OCI-LY7 (cell line): ENCODE measurements around the gene KLHL17. TPM values are rescaled to one million over a fixed set of nuclear protein-coding genes. Genes with fewer than 3 reads are reported as not detected.
A peak's percentile ranks its signal among the peaks of the same experiment; 100 is the strongest.

ENCODE experiments used
- BruUV-seq: library from RNA; stranded (reverse); fragments of 400-500 nt; replicated peaks from 2 replicates; lab custom pipeline; 2021; lab: Mats Ljungman, UMichigan
- CTCF ChIA-PET: fragments of 300-600 bp; sonication (Branson Sonifier 250); formaldehyde crosslinking; loops from one replicate; lab custom pipeline; 2022; ENCODE audit warnings: antibody characterized with exemption; ENCODE audit not compliant: unreplicated experiment; lab: Charles Lee
- POLR2A ChIA-PET: fragments of 300-600 bp; sonication (Branson Sonifier 250); formaldehyde crosslinking; loops from one replicate; lab custom pipeline; 2022; ENCODE audit warnings: antibody characterized with exemption; lab: Charles Lee
- DNase-seq: peaks from one replicate; pipeline ENCODE4 v3.0.0-alpha.2; 2015; ENCODE audit warnings: low spot score
- H2AFZ ChIP-seq: fragments of 200-600 bp; sonication (generic), shearing (Covaris generic); 2 replicates; pipeline ENCODE4 v1.6.1; 2014; ENCODE audit warnings: mild to moderate bottlenecking, antibody characterized with exemption, low read length, moderate library complexity
- H3K27ac ChIP-seq: fragments of 200-600 bp; sonication (generic); 2 replicates; pipeline ENCODE4 v1.5.1; 2014; ENCODE audit warnings: mixed run types, low read depth, mild to moderate bottlenecking, moderate library complexity, low read length, inconsistent platforms; ENCODE audit not compliant: poor library complexity, severe bottlenecking
- H3K36me3 ChIP-seq: fragments of 200-600 bp; sonication (generic); 2 replicates; pipeline ENCODE4 v1.6.1; 2014; ENCODE audit warnings: mild to moderate bottlenecking, antibody characterized with exemption, low read length, moderate library complexity, mixed read lengths; ENCODE audit not compliant: insufficient read depth
- H3K4me1 ChIP-seq: fragments of 200-600 bp; sonication (generic); 2 replicates; pipeline ENCODE4 v1.5.1; 2014; ENCODE audit warnings: mild to moderate bottlenecking, low read length; ENCODE audit not compliant: insufficient read depth, poor library complexity, severe bottlenecking
- H3K4me2 ChIP-seq: fragments of 200-600 bp; sonication (generic); 2 replicates; pipeline ENCODE4 v1.6.1; 2014; ENCODE audit warnings: mild to moderate bottlenecking, low read length
- H3K4me3 ChIP-seq: fragments of 200-600 bp; sonication (generic); 2 replicates; pipeline ENCODE4 v1.5.1; 2014; ENCODE audit warnings: mild to moderate bottlenecking, low read depth, low read length; ENCODE audit not compliant: poor library complexity, severe bottlenecking
- H3K79me2 ChIP-seq: fragments of 200-600 bp; sonication (generic); 2 replicates; pipeline ENCODE4 v1.6.1; 2016; ENCODE audit warnings: low read depth, mild to moderate bottlenecking, low read length, moderate library complexity, mixed read lengths; ENCODE audit not compliant: insufficient read depth
- H3K9me2 ChIP-seq: fragments of 200-600 bp; sonication (generic); 2 replicates; pipeline ENCODE4 v1.6.1; 2016; ENCODE audit warnings: mild to moderate bottlenecking, low read length, mixed read lengths; ENCODE audit not compliant: insufficient read depth
- H3K9me3 ChIP-seq: fragments of 200-600 bp; sonication (generic); 2 replicates; pipeline ENCODE4 v1.6.1; 2014; ENCODE audit warnings: mild to moderate bottlenecking, mixed run types, low read length, mixed read lengths
- H4K20me1 ChIP-seq: fragments of 200-600 bp; sonication (generic); 2 replicates; pipeline ENCODE4 v1.6.1; 2014; ENCODE audit warnings: mild to moderate bottlenecking, antibody characterized with exemption, low read length, moderate library complexity, mixed read lengths; ENCODE audit not compliant: insufficient read depth
- EZH2phosphoT487 ChIP-seq: fragments of 200-600 bp; sonication (generic); IDR thresholded peaks from 2 replicates; pipeline ENCODE4 v1.6.1; 2018; ENCODE audit warnings: low read depth, borderline replicate concordance, mild to moderate bottlenecking, mixed run types, antibody characterized with exemption, low read length, moderate library complexity, mixed read lengths
- intact Hi-C: fragments of 100-400 bp; cut with micrococcal nuclease; formaldehyde crosslinking; loops from one replicate; pipeline ENCODE4 v1.10.0; 2022; ENCODE audit not compliant: unreplicated experiment
- total RNA-seq, 2 experiments: library from RNA; depleted of rRNA in 1 of 2; stranded (reverse); fragments of >200 nt in 1 of 2; shearing (Covaris generic) in 1 of 2; gene quantifications; 2 replicates each; pipeline ENCODE4 v1.2.3, GENCODE V29; 2014 to 2022
- TF ChIP-seq, protein P1 (sequence below): fragments of 200-600 bp; sonication (generic); conservative IDR thresholded peaks from 2 replicates; pipeline ENCODE4 v1.5.1; 2014; ENCODE audit warnings: mild to moderate bottlenecking, antibody characterized with exemption, low read length, moderate library complexity, mixed read lengths

Gene KLHL17
- total RNA-seq, 2 experiments from 2014 or later = 21.7 to 23.3 TPM

DNA sequence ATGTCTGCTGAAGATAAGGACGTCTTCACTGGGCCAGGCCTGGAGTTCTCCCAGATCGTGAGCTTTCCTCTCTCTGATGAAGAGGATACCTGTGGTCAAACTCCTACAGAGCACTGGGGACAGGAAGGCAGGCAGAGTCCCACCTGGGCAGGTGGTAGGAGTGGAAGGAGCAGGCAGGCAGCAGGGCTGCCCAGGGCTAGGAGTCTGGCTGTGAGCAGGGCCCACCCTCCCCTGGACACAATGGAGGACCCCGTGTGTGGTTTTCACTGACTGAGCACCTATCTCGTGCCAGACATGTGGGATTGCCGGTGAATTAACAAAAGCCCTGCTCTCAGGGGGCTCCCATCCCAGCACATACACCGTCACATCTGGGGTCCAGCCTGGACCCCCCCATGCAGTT lies 41.5 kb upstream of the KLHL17 start:
- POLR2A ChIA-PET = no interaction called here
- peaks cover 26% of the 10 kb centered on the region for H3K4me1 ChIP-seq
- DNase-seq = no peak
- H3K9me2 ChIP-seq = no peaks in the 10 kb centered on the region
- H3K79me2 ChIP-seq = no peaks in the 10 kb centered on the region
- intact Hi-C loops = no loop called here
- H3K4me2 ChIP-seq = no peak overlapping the region
- no peaks in the 10 kb centered on the region for H3K9me3 ChIP-seq
- CTCF ChIA-PET = no interaction called here
- H3K36me3 ChIP-seq = no peaks in the 10 kb centered on the region
- no peak overlapping the region for H3K27ac ChIP-seq
- no peak overlapping the region for H3K4me3 ChIP-seq
- no peaks in the 10 kb centered on the region for H4K20me1 ChIP-seq
- TF ChIP-seq, protein P1, sequence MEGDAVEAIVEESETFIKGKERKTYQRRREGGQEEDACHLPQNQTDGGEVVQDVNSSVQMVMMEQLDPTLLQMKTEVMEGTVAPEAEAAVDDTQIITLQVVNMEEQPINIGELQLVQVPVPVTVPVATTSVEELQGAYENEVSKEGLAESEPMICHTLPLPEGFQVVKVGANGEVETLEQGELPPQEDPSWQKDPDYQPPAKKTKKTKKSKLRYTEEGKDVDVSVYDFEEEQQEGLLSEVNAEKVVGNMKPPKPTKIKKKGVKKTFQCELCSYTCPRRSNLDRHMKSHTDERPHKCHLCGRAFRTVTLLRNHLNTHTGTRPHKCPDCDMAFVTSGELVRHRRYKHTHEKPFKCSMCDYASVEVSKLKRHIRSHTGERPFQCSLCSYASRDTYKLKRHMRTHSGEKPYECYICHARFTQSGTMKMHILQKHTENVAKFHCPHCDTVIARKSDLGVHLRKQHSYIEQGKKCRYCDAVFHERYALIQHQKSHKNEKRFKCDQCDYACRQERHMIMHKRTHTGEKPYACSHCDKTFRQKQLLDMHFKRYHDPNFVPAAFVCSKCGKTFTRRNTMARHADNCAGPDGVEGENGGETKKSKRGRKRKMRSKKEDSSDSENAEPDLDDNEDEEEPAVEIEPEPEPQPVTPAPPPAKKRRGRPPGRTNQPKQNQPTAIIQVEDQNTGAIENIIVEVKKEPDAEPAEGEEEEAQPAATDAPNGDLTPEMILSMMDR = no peak
- no peak for TF ChIP-seq EZH2phosphoT487
- no TSS peak for BruUV-seq
- no peak overlapping the region for H2AFZ ChIP-seq

DNA sequence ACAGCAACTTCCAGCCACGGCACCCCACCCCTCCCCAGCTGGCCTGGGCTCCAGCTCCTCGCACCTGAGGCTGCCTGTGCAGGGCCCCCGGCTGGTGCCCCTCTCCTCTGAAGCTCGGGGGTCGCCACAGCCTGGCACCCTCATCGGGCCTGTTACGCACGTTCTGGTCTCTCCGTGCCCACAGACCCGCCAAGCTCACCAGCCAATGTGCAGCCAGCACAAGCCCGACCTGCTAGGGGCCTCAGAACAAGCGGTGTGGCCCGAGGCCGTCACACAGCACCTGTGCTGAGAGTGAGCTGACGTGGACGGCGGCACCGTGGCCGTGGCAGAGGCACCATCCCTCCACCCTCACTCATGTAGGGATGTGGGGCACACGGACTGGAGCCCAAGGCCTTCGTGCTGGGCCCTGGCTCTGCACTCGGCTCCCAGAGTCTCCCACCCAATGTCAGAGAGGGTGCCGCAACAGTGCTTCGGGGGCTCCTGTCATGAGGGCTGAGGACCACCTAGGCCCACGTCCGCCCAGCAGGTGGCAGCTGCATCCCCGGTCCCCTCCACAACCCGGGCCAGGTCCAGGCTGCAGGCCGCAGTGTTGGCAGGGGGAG lies 41.0 kb upstream of the KLHL17 start:
- Histone ChIP-seq H2AFZ (no peak overlapping the region), H3K4me3 (no peak overlapping the region), H3K79me2 (no peaks in the 10 kb centered on the region), H3K27ac (no peak overlapping the region), H3K9me2 (no peaks in the 10 kb centered on the region), H3K4me1 (peaks cover 26% of the 10 kb centered on the region), H3K4me2 (no peak overlapping the region), H4K20me1 (no peaks in the 10 kb centered on the region), H3K36me3 (no peaks in the 10 kb centered on the region), H3K9me3 (no peaks in the 10 kb centered on the region)
- CTCF ChIA-PET = no interaction called here
- BruUV-seq = no TSS peak
- POLR2A ChIA-PET = no interaction called here
- DNase-seq = no peak
- intact Hi-C loops = no loop called here
- TF ChIP-seq, protein P1 = 0 out of 2 replicates have a peak, but pooled peaks have one; percentile 30
- no peak for TF ChIP-seq EZH2phosphoT487

DNA sequence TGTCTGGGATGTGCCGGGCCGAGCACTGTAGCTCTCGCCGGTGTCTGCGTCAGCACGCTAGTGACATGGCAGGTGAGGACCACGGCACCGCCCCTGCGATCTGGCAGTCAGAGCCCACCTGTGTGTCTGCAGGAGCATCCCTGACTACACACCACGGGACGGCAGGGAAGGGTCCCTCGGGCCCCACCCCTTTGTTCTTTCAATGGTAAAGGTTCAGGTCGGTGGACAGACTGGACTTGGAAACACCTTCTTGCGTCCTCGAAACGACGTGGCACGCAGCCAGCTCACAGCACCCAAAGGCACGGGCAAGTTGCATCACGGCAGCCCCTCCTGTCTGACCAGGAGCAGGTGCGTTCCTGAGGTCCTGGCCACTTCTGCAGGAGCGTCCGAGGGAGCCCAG lies 40.4 kb upstream of the KLHL17 start:
- Histone ChIP-seq H3K79me2 (no peaks in the 10 kb centered on the region), H3K4me3 (no peak overlapping the region), H3K9me3 (no peaks in the 10 kb centered on the region), H3K36me3 (no peaks in the 10 kb centered on the region), H3K4me1 (peaks cover 31% of the 10 kb centered on the region), H3K9me2 (no peaks in the 10 kb centered on the region), H3K4me2 (0 out of 2 replicates have a peak overlapping the region, but pooled peaks have one; percentile 95), H2AFZ (no peak overlapping the region), H4K20me1 (no peaks in the 10 kb centered on the region), H3K27ac (no peak overlapping the region)
- no peak for TF ChIP-seq EZH2phosphoT487
- TF ChIP-seq, protein P1 = no peak
- POLR2A ChIA-PET = no interaction called here
- CTCF ChIA-PET = no interaction called here
- BruUV-seq = no TSS peak
- intact Hi-C loops = no loop called here
- no peak for DNase-seq
